ENCODE data around the gene SMTN. TPM values are rescaled to one million over a fixed set of nuclear protein-coding genes. Genes with fewer than 3 reads are reported as not detected.

The SMTN gene
- total and polyA plus RNA-seq, 9 of the 15 experiments (the other 6 are each of a cell fraction or from before 2014, with no cell fraction given): 2.5 to 41.1 (median 16.1) TPM

- TF ChIP-seq MYBL2 (IDR thresholded peaks at IDR 0.05; ENCODE audit: low read depth) (no peak), MYBL2 (CRISPR knock-in tag; IDR thresholded peaks at IDR 0.05; ENCODE audit: borderline replicate concordance) (no peak), JUNB (CRISPR knock-in tag; conservative IDR thresholded peaks at IDR 0.05) (no peak), RNF219 (CRISPR knock-in tag; IDR thresholded peaks at IDR 0.05) (no peak), MCM3 (IDR thresholded peaks at IDR 0.05) (no peak), ZNF449 (CRISPR knock-in tag; IDR thresholded peaks at IDR 0.05) (no peak), ZNF592 (IDR thresholded peaks at IDR 0.05) (no peak), PCBP2 (IDR thresholded peaks at IDR 0.05; ENCODE audit: low read depth, low read length, poor library complexity, severe bottlenecking) (no peak), ZC3H4 (CRISPR knock-in tag; IDR thresholded peaks at IDR 0.05; ENCODE audit: borderline replicate concordance) (no peak), ZNF384 (IDR thresholded peaks at IDR 0.05; ENCODE audit: low read depth, low read length) (peak; percentile 72), NFATC3 (IDR thresholded peaks at IDR 0.05) (no peak), ZBTB17 (CRISPR knock-in tag; IDR thresholded peaks at IDR 0.05) (no peak), YY1 (IDR thresholded peaks at IDR 0.05; ENCODE audit: borderline replicate concordance in 1 of 3, control insufficient read depth in 1 of 3, extremely low read depth in 1 of 3, insufficient read depth in 3 of 3, insufficient read length in 1 of 3, insufficient replicate concordance in 2 of 3, low read depth in 1 of 3, low read length in 2 of 3) (peak in 1 of 3 experiments; percentile 26), MNT (conservative IDR thresholded peaks at IDR 0.05) (peak in 1 of 2 experiments; percentile 55; a peak in 2 of 4 replicates), PHF8 (IDR thresholded peaks at IDR 0.05; ENCODE audit: borderline replicate concordance, low read length) (peak; percentile 70; the same call in 1 of the 2 replicates)
These were observed 26.2 kb downstream of the SMTN start, which contains the start of gene SELENOM (continued) for GRCh38 chr22:31107178-31107893.

All from K562 (cell line).